Mesenchymal stem cell (in vitro differentiated cells and primary cell): ENCODE results near the gene FADS2.

Source experiments
- DNase-seq: peaks from one replicate; pipeline ENCODE4 v3.0.0-alpha.2; 2013
- H2AFZ ChIP-seq: one replicate; pipeline ENCODE4 v1.6.1; 2013; ENCODE audit warnings: low read depth, mild to moderate bottlenecking, control low read depth, inconsistent platforms, low read length, moderate library complexity
- H2AK5ac ChIP-seq: 2 replicates; pipeline ENCODE4 v1.6.1; 2013; ENCODE audit warnings: low read length, moderate library complexity, mild to moderate bottlenecking, inconsistent platforms; ENCODE audit not compliant: severe bottlenecking
- H2BK120ac ChIP-seq: one replicate; pipeline ENCODE4 v1.6.1; 2013; ENCODE audit warnings: low read depth, mild to moderate bottlenecking, inconsistent platforms, low read length, moderate library complexity
- H2BK12ac ChIP-seq, 2 experiments: one replicate each; pipeline ENCODE4 v1.6.1; 2013; ENCODE audit warnings: inconsistent platforms in 2 of 2, low read length in 2 of 2, mild to moderate bottlenecking in 2 of 2, moderate library complexity in 2 of 2, control low read depth in 1 of 2
- H2BK15ac ChIP-seq: one replicate; pipeline ENCODE4 v1.6.1; 2013; ENCODE audit warnings: mild to moderate bottlenecking, low read depth, inconsistent platforms; ENCODE audit not compliant: poor library complexity, severe bottlenecking
- H2BK5ac ChIP-seq: 2 replicates; pipeline ENCODE4 v1.6.1; 2013; ENCODE audit warnings: low read depth, mild to moderate bottlenecking, low read length, control low read depth, inconsistent platforms; ENCODE audit not compliant: poor library complexity, severe bottlenecking
- H3K14ac ChIP-seq, 2 experiments: one replicate each; pipeline ENCODE4 v1.6.1; 2013; ENCODE audit warnings: inconsistent platforms in 2 of 2, low read length in 2 of 2, control low read depth in 1 of 2, mild to moderate bottlenecking in 1 of 2, moderate library complexity in 1 of 2
- H3K18ac ChIP-seq, 2 experiments: one replicate each; pipeline ENCODE4 v1.6.1; 2013; ENCODE audit warnings: inconsistent platforms in 2 of 2, low read length in 2 of 2, control low read depth in 1 of 2, low read depth in 1 of 2, mild to moderate bottlenecking in 1 of 2
- H3K23ac ChIP-seq, 2 experiments: one replicate each; pipeline ENCODE4 v1.6.1; 2013; ENCODE audit warnings: inconsistent platforms in 2 of 2, low read length in 2 of 2, mild to moderate bottlenecking in 2 of 2, moderate library complexity in 2 of 2, control low read depth in 1 of 2
- H3K27ac ChIP-seq: 2 replicates; pipeline ENCODE4 v1.5.1; 2013; ENCODE audit warnings: mild to moderate bottlenecking, moderate library complexity, low read length, control low read depth, inconsistent platforms; ENCODE audit not compliant: poor library complexity, severe bottlenecking
- H3K27me3 ChIP-seq, 2 experiments: 2 replicates each; pipeline versions ENCODE4 v1.6.1 to v1.7.0; 2013; ENCODE audit warnings: low read length in 2 of 2, mild to moderate bottlenecking in 2 of 2, moderate library complexity in 2 of 2, control low read depth in 1 of 2, inconsistent platforms in 1 of 2; ENCODE audit not compliant: control insufficient read depth in 1 of 2, insufficient read depth in 1 of 2
- H3K36me3 ChIP-seq, 2 experiments: 2 replicates each; pipeline versions ENCODE4 v1.6.1 to v1.7.0; 2013; ENCODE audit warnings: low read length in 2 of 2, control low read depth in 1 of 2, inconsistent platforms in 1 of 2, low read depth in 1 of 2, mild to moderate bottlenecking in 1 of 2; ENCODE audit not compliant: insufficient read depth in 2 of 2, control insufficient read depth in 1 of 2
- H3K4ac ChIP-seq, 2 experiments: one replicate each; pipeline ENCODE4 v1.6.1; 2013; ENCODE audit warnings: inconsistent platforms in 2 of 2, low read length in 2 of 2, mild to moderate bottlenecking in 2 of 2, moderate library complexity in 2 of 2, control low read depth in 1 of 2, low read depth in 1 of 2
- H3K4me1 ChIP-seq: 2 replicates; pipeline ENCODE4 v1.6.1; 2013; ENCODE audit warnings: low read depth, low read length, control low read depth; ENCODE audit not compliant: control insufficient read depth, insufficient read depth
- H3K4me2 ChIP-seq: 2 replicates; pipeline ENCODE4 v1.6.1; 2013; ENCODE audit warnings: low read length, mild to moderate bottlenecking, inconsistent platforms; ENCODE audit not compliant: poor library complexity, severe bottlenecking
- H3K4me3 ChIP-seq, 2 experiments: 2 replicates each; pipeline versions ENCODE4 v1.5.1 to v1.7.0; 2013; ENCODE audit warnings: low read length in 2 of 2, mild to moderate bottlenecking in 2 of 2, control low read depth in 1 of 2, low read depth in 1 of 2; ENCODE audit not compliant: insufficient read depth in 1 of 2
- H3K79me1 ChIP-seq: replicated peaks from 2 replicates; pipeline ENCODE4 v1.6.1; 2013; ENCODE audit warnings: mild to moderate bottlenecking, control low read depth, low read length, inconsistent platforms; ENCODE audit not compliant: poor library complexity, severe bottlenecking
- H3K9ac ChIP-seq: 2 replicates; pipeline ENCODE4 v1.7.0; 2013; ENCODE audit warnings: mild to moderate bottlenecking, low read length, moderate library complexity
- H3K9me3 ChIP-seq: 2 replicates; pipeline ENCODE4 v1.7.0; 2013; ENCODE audit warnings: mild to moderate bottlenecking, low read length; ENCODE audit not compliant: control insufficient read depth
- H4K8ac ChIP-seq: one replicate; pipeline ENCODE4 v1.6.1; 2013; ENCODE audit warnings: inconsistent platforms, mild to moderate bottlenecking, low read length, moderate library complexity
- H4K91ac ChIP-seq: one replicate; pipeline ENCODE4 v1.6.1; 2013; ENCODE audit warnings: mild to moderate bottlenecking, low read length, inconsistent platforms
- WGBS: methylation state at CpG from one replicate; pipeline ENCODE4 v1.1.7; 2013; ENCODE audit warnings: mixed read lengths; 5-methylcytosine and 5-hydroxymethylcytosine counted together

The FADS2 gene

GRCh38 chr11:61841636-61842527, 13.8 kb downstream of the FADS2 start:
- H3K4me3 ChIP-seq = no peak overlapping the region
- no peak overlapping the region for H2BK15ac ChIP-seq
- peaks cover 37% of the 10 kb centered on the region for H3K79me1 ChIP-seq
- no peak overlapping the region for H2BK12ac ChIP-seq
- H3K14ac ChIP-seq = no peak overlapping the region
- H2AFZ ChIP-seq = no peak overlapping the region
- no peak overlapping the region for H2AK5ac ChIP-seq
- H3K27me3 ChIP-seq = no peaks in the 10 kb centered on the region
- WGBS = 94% methylated on average over 12 of the region's 12 CpGs
- DNase-seq = no peak
- H3K4me2 ChIP-seq = no peak overlapping the region
- no peak overlapping the region for H3K9ac ChIP-seq
- no peak overlapping the region for H3K23ac ChIP-seq
- no peak overlapping the region for H2BK5ac ChIP-seq
- peaks cover 66 to 80% of the 10 kb centered on the region in 2 experiments for H3K36me3 ChIP-seq
- no peak overlapping the region for H2BK120ac ChIP-seq
- peak overlapping the region in 1 of 2 experiments; percentile 6 for H3K18ac ChIP-seq
- H3K9me3 ChIP-seq = peaks cover 2% of the 10 kb centered on the region
- no peak overlapping the region for H3K4ac ChIP-seq
- no peak overlapping the region for H4K8ac ChIP-seq
- no peak overlapping the region for H3K27ac ChIP-seq
- no peak overlapping the region for H4K91ac ChIP-seq
- H3K4me1 ChIP-seq = no peaks in the 10 kb centered on the region

GRCh38 chr11:61842528-61842820, 14.4 kb downstream of the FADS2 start:
- Histone ChIP-seq H2BK15ac (no peak overlapping the region), H4K91ac (no peak overlapping the region), H3K27ac (no peak overlapping the region), H2AK5ac (no peak overlapping the region), H4K8ac (no peak overlapping the region), H2BK12ac (no peak overlapping the region), H2AFZ (no peak overlapping the region), H3K27me3 (no peaks in the 10 kb centered on the region), H3K9ac (no peak overlapping the region), H3K4ac (peak overlapping the region in 1 of 2 experiments; percentile 13), H3K14ac (no peak overlapping the region), H3K4me1 (no peaks in the 10 kb centered on the region), H3K4me2 (no peak overlapping the region), H2BK5ac (no peak overlapping the region), H3K18ac (no peak overlapping the region), H3K36me3 (peaks cover 63 to 82% of the 10 kb centered on the region in 2 experiments), H3K79me1 (peaks cover 37% of the 10 kb centered on the region), H3K4me3 (no peak overlapping the region), H2BK120ac (no peak overlapping the region), H3K9me3 (peaks cover 2% of the 10 kb centered on the region), H3K23ac (no peak overlapping the region)
- WGBS = 97% methylated on average over 7 of the region's 7 CpGs
- DNase-seq = no peak

GRCh38 chr11:61844909-61845565, 16.9 kb downstream of the FADS2 start:
- 96% methylated on average over 16 of the region's 16 CpGs for WGBS
- Histone ChIP-seq H3K23ac (no peak overlapping the region), H2AFZ (no peak overlapping the region), H3K4me2 (no peak overlapping the region), H3K36me3 (peaks cover 67 to 83% of the 10 kb centered on the region in 2 experiments), H3K27me3 (no peaks in the 10 kb centered on the region), H2AK5ac (no peak overlapping the region), H2BK15ac (no peak overlapping the region), H3K79me1 (peaks cover 31% of the 10 kb centered on the region), H3K4me3 (no peak overlapping the region), H3K4me1 (no peaks in the 10 kb centered on the region), H3K9ac (no peak overlapping the region), H2BK12ac (no peak overlapping the region), H3K9me3 (no peaks in the 10 kb centered on the region), H3K18ac (no peak overlapping the region), H2BK5ac (no peak overlapping the region), H4K8ac (no peak overlapping the region), H3K27ac (no peak overlapping the region), H3K4ac (no peak overlapping the region), H4K91ac (no peak overlapping the region), H3K14ac (no peak overlapping the region), H2BK120ac (no peak overlapping the region)
- DNase-seq = no peak

- no peaks in the 10 kb centered on the region for H3K4me1 ChIP-seq
Measured at GRCh38 chr11:61846362-61847020, 18.4 kb downstream of the FADS2 start.

More at GRCh38 chr11:61846362-61847020, 18.4 kb downstream of the FADS2 start:
- Histone ChIP-seq H3K9me3 (no peaks in the 10 kb centered on the region), H2AK5ac (no peak overlapping the region), H3K27me3 (no peaks in the 10 kb centered on the region), H3K79me1 (peaks cover 35% of the 10 kb centered on the region), H2BK120ac (no peak overlapping the region), H3K4ac (no peak overlapping the region), H3K9ac (no peak overlapping the region), H3K27ac (no peak overlapping the region), H2BK12ac (no peak overlapping the region), H3K36me3 (peaks cover 67 to 79% of the 10 kb centered on the region in 2 experiments), H3K23ac (no peak overlapping the region), H4K8ac (no peak overlapping the region), H3K4me2 (no peak overlapping the region), H2AFZ (no peak overlapping the region), H3K4me3 (no peak overlapping the region), H3K18ac (no peak overlapping the region), H3K14ac (no peak overlapping the region), H4K91ac (no peak overlapping the region), H2BK5ac (no peak overlapping the region), H2BK15ac (no peak overlapping the region)
- no peak for DNase-seq
- WGBS = 92% methylated on average over 10 of the region's 10 CpGs
